K562 (cell line): ENCODE data around the gene PTRH2. TPM values are rescaled to one million over a fixed set of nuclear protein-coding genes. Genes with fewer than 3 reads are reported as not detected.

Source experiments
- ATAC-seq: fragments of 200-7000 bp; cut with Tn5 transposase; 3 replicates; pipeline ENCODE4 v1.9.1; 2020; ENCODE audit warnings: moderate library complexity
- BruUV-seq: library from RNA; stranded (reverse); fragments of 400-500 nt; replicated peaks from 2 replicates; lab custom pipeline; 2021; lab: Mats Ljungman, UMichigan
- CTCF ChIA-PET: fragments of 300-600 bp; formaldehyde crosslinking; extraction: SDS; loops from one replicate; lab custom pipeline; 2021; ENCODE audit warnings: low intra/inter-chr PET ratio; lab: Yijun Ruan, JAX
- POLR2A ChIA-PET: fragments of 300-600, 350-650 bp; sonication (Branson Sonifier 250); formaldehyde crosslinking; extraction: SDS; loops from one replicate; lab custom pipeline; 2021; ENCODE audit warnings: antibody characterized with exemption, inconsistent platforms; lab: Yijun Ruan, JAX
- DNase-seq, 4 experiments: peaks; one replicate each; pipeline versions ENCODE4 v3.0.0 to v3.0.0-alpha.2; 2011 to 2018; ENCODE audit warnings: low spot score in 3 of 4, mixed read lengths in 3 of 4; ENCODE audit errors: extremely low read depth in 1 of 4
- FAIRE-seq: peaks from 2 replicates; lab custom pipeline; 2011; peaks lifted over from hg19 to GRCh38; lab: Jason Lieb, UNC
- H2AFZ ChIP-seq: 2 replicates; pipeline ENCODE4 v1.6.0; 2011; ENCODE audit warnings: low read depth, low read length, control low read depth, inconsistent platforms
- H3K27ac ChIP-seq: fragments of 200-600 bp; 3 replicates; pipeline ENCODE4 v1.8.0; 2011; ENCODE audit warnings: low read depth, mild to moderate bottlenecking, control low read depth, inconsistent platforms, low read length, moderate library complexity, mixed read lengths; ENCODE audit errors: extremely low read depth
- H3K27me3 ChIP-seq, 2 experiments: fragments of 300-600 bp in 1 of 2; 2 replicates in 1 of 2; 3 replicates in 1 of 2; pipeline versions ENCODE4 v1.6.0 to v1.8.0; 2011; ENCODE audit warnings: inconsistent platforms in 2 of 2, low read length in 2 of 2, mild to moderate bottlenecking in 1 of 2, mixed read lengths in 1 of 2, moderate library complexity in 1 of 2; ENCODE audit not compliant: control insufficient read depth in 2 of 2, insufficient read depth in 2 of 2
- H3K36me3 ChIP-seq: fragments of 300-600 bp; 3 replicates; pipeline ENCODE4 v1.8.0; 2011; ENCODE audit warnings: mild to moderate bottlenecking, low read length, inconsistent platforms; ENCODE audit not compliant: control insufficient read depth, insufficient read depth
- H3K4me1 ChIP-seq, 2 experiments: fragments of 200-600 bp in 1 of 2; replicated peaks in 1 of 2; 2 replicates in 1 of 2; 3 replicates in 1 of 2; pipeline versions ENCODE4 v1.5.1 to v1.8.0; 2011; ENCODE audit warnings: inconsistent platforms in 2 of 2, low read length in 2 of 2, mild to moderate bottlenecking in 1 of 2, mixed read lengths in 1 of 2, moderate library complexity in 1 of 2; ENCODE audit not compliant: control insufficient read depth in 2 of 2, insufficient read depth in 2 of 2
- H3K4me2 ChIP-seq: 2 replicates; pipeline ENCODE4 v1.6.1; 2011; ENCODE audit warnings: low read length, control low read depth, inconsistent platforms, mixed read lengths; ENCODE audit not compliant: insufficient read depth
- H3K4me3 ChIP-seq: fragments of 200-600 bp; sonication (generic), shearing (Covaris generic); 2 replicates; pipeline ENCODE4 v1.5.1; 2016; ENCODE audit warnings: control low read depth, inconsistent platforms
- H3K79me2 ChIP-seq: fragments of 200-600 bp; 3 replicates; pipeline ENCODE4 v1.8.0; 2011; ENCODE audit warnings: low read length, inconsistent platforms; ENCODE audit not compliant: control insufficient read depth, insufficient read depth
- H3K9ac ChIP-seq, 2 experiments: 2 replicates each; pipeline versions ENCODE4 v1.6.0 to v1.6.1; 2011; ENCODE audit warnings: low read depth in 2 of 2, low read length in 2 of 2, control low read depth in 1 of 2, inconsistent platforms in 1 of 2, mild to moderate bottlenecking in 1 of 2, mixed read lengths in 1 of 2; ENCODE audit not compliant: insufficient read depth in 1 of 2
- H3K9me1 ChIP-seq: one replicate; pipeline ENCODE4 v1.6.0; 2011; ENCODE audit warnings: inconsistent platforms, mild to moderate bottlenecking, low read length, moderate library complexity; ENCODE audit not compliant: control insufficient read depth, insufficient read depth
- H3K9me3 ChIP-seq: replicated peaks from 2 replicates; pipeline ENCODE4 v1.5.1; 2011; ENCODE audit warnings: low read depth, low read length, inconsistent platforms; ENCODE audit not compliant: control insufficient read depth, insufficient read depth
- H4K20me1 ChIP-seq: replicated peaks from 2 replicates; pipeline ENCODE4 v1.6.1; 2011; ENCODE audit warnings: low read length, inconsistent platforms, mixed read lengths; ENCODE audit not compliant: control insufficient read depth, insufficient read depth
- EGR1 ChIP-seq: fragments of 450-650 bp; conservative IDR thresholded peaks from 2 replicates; pipeline ENCODE4 v1.6.1; 2017; ENCODE audit warnings: mild to moderate bottlenecking
- ELK3 ChIP-seq: fragments of 450-650 bp; formaldehyde crosslinking; IDR thresholded peaks from 2 replicates; pipeline ENCODE4 v1.4.0; 2020; ENCODE audit warnings: mild to moderate bottlenecking
- IRF9 ChIP-seq: fragments of 450-650 bp; IDR thresholded peaks from 2 replicates; pipeline ENCODE4 v1.6.1; 2016; ENCODE audit warnings: missing biosample characterization, missing genetic modification characterization
- MNT ChIP-seq, 2 experiments: fragments of 450-650 bp; conservative IDR thresholded peaks; 2 replicates each; pipeline ENCODE4 v1.6.1; 2017; ENCODE audit warnings: mild to moderate bottlenecking in 2 of 2, moderate library complexity in 2 of 2
- PKNOX1 ChIP-seq: fragments of 450-650 bp; IDR thresholded peaks from 2 replicates; pipeline ENCODE4 v1.6.1; 2016
- PTBP1 ChIP-seq: fragments of 200-400 bp; formaldehyde crosslinking; IDR thresholded peaks from 2 replicates; pipeline ENCODE4 v1.6.1; 2017; ENCODE audit warnings: low read depth, low read length
- RFX5 ChIP-seq: IDR thresholded peaks from 2 replicates; pipeline ENCODE4 v1.6.1; 2011; ENCODE audit warnings: low read depth, mild to moderate bottlenecking, improper control_type of control experiment, low read length
- SAFB2 ChIP-seq: fragments of 200-400 bp; formaldehyde crosslinking; IDR thresholded peaks from 2 replicates; pipeline ENCODE4 v1.6.1; 2018; ENCODE audit warnings: borderline replicate concordance, low read length, low read depth, moderate library complexity; ENCODE audit not compliant: severe bottlenecking
- THAP7 ChIP-seq: fragments of 250-450 bp; sonication (Bioruptor Pico); IDR thresholded peaks from 2 replicates; pipeline ENCODE4 v1.5.0; 2021
- YY1 ChIP-seq, 3 experiments: IDR thresholded peaks; 2 replicates each; pipeline ENCODE4 v1.6.1; 2011; ENCODE audit warnings: low read length in 2 of 3, mild to moderate bottlenecking in 2 of 3, moderate library complexity in 2 of 3, borderline replicate concordance in 1 of 3, control low read depth in 1 of 3, low read depth in 1 of 3; ENCODE audit not compliant: insufficient read depth in 3 of 3, insufficient replicate concordance in 2 of 3, control insufficient read depth in 1 of 3, insufficient read length in 1 of 3; ENCODE audit errors: extremely low read depth in 1 of 3
- ZBED1 ChIP-seq: IDR thresholded peaks from 2 replicates; pipeline ENCODE4 v1.6.1; 2014
- ZKSCAN1 ChIP-seq: fragments of 150-350 bp; IDR thresholded peaks from 2 replicates; pipeline ENCODE4 v1.6.1; 2016; ENCODE audit warnings: low read depth, low read length
- ZNF696 ChIP-seq: fragments of 250-450 bp; sonication (Bioruptor Pico); conservative IDR thresholded peaks from 2 replicates; pipeline ENCODE4 v1.4.0; 2020; ENCODE audit warnings: mild to moderate bottlenecking, moderate library complexity
- WGBS: fragments of 100-300 bp; shearing (Covaris generic); methylation state at CpG from one replicate; pipeline ENCODE4 v1.1.6; 2016; ENCODE audit warnings: low coverage, mixed read lengths; ENCODE audit not compliant: insufficient coverage; ENCODE audit errors: missing lambda C conversion rate; 5-methylcytosine and 5-hydroxymethylcytosine counted together
- in situ Hi-C: fragments of 300-500 bp; cut with MboI; formaldehyde crosslinking; loops from 4 replicates; pipeline ENCODE4 v1.15.0; 2018; ENCODE audit warnings: inconsistent platforms, mixed read lengths
- intact Hi-C: fragments of 100-400 bp; cut with micrococcal nuclease; formaldehyde crosslinking; loops from 2 replicates; pipeline ENCODE4 v1.14.2; 2022
- polyA plus RNA-seq, 8 experiments: library from polyadenylated mRNA; depleted of rRNA in 4 of 8; stranded (reverse) in 5 of 8; unstranded in 3 of 8; fragments of >200 nt; fragmentation: Nextera tagmentation in 2 of 8; fragmentation: Illumina TruSeq in 1 of 8; extraction: Ambion mirVana in 2 of 8; extraction: Trizol in 1 of 8; gene quantifications; 2 replicates each; pipeline versions ENCODE4 v1.2.1 to v1.2.3, GENCODE V29; 2011 to 2014; ENCODE audit warnings: inconsistent platforms in 1 of 8, missing spikeins in 1 of 8
- total RNA-seq, 7 experiments: library from RNA; depleted of rRNA in 6 of 7; stranded (reverse); fragments of >200 nt in 6 of 7; fragmentation: Illumina TruSeq in 2 of 7; extraction: Trizol in 2 of 7; gene quantifications; 2 replicates each; pipeline versions ENCODE4 v1.2.1 to v1.2.3, GENCODE V29; 2011 to 2021; ENCODE audit warnings: low replicate concordance in 1 of 7

The PTRH2 gene
- total and polyA plus RNA-seq, 9 of the 15 experiments (the other 6 are each of a cell fraction or from before 2014, with no cell fraction given): 53.1 to 210 (median 126) TPM

- POLR2A ChIA-PET: interaction anchor here (0.6 to 4.6 kb wide), 10 partner anchors 9 to 1982 kb away, joined by 3 to 19 read pairs (median 5); partner anchors contain the start of genes CLTC, PTRH2 and VMP1
- TF ChIP-seq ZBED1: no peak
- peak; percentile 63 for TF ChIP-seq PKNOX1
- TF ChIP-seq SAFB2: no peak
- no peak for TF ChIP-seq YY1 (IDR thresholded peaks at IDR 0.05; ENCODE audit: borderline replicate concordance in 1 of 3, control insufficient read depth in 1 of 3, extremely low read depth in 1 of 3, insufficient read depth in 3 of 3, insufficient read length in 1 of 3, insufficient replicate concordance in 2 of 3, low read depth in 1 of 3, low read length in 2 of 3)
- no peak for TF ChIP-seq ZNF696 (CRISPR knock-in tag)
- no peak for TF ChIP-seq IRF9
- peak in 1 of 2 experiments; percentile 31; a peak in 1 of 4 replicates for TF ChIP-seq MNT (conservative IDR thresholded peaks at IDR 0.05)
- no peak for TF ChIP-seq ZKSCAN1
- no peak for TF ChIP-seq ELK3 (CRISPR knock-in tag)
- no peak for TF ChIP-seq PTBP1
- no peak for TF ChIP-seq EGR1
- no peak for TF ChIP-seq THAP7
- TF ChIP-seq RFX5: no peak
Observed at GRCh38 chr17:59684967-59685366, 22.3 kb downstream of the PTRH2 start.

More at GRCh38 chr17:59684967-59685366, 22.3 kb downstream of the PTRH2 start:
- no peak overlapping the region for H3K9ac ChIP-seq
- CTCF ChIA-PET: no interaction called here
- H3K79me2 ChIP-seq: peaks cover 54% of the 10 kb centered on the region
- H3K9me3 ChIP-seq: no peaks in the 10 kb centered on the region
- intact Hi-C loops (loop anchor here (2.0 kb wide), 1 partner anchor 22 kb away; the partner anchor contains the start of genes PTRH2 and VMP1), in situ Hi-C loops (no loop called here)
- no peak overlapping the region for H2AFZ ChIP-seq
- peak overlapping the region; percentile 44; the same call in 1 of the 3 replicates for H3K27ac ChIP-seq
- H3K9me1 ChIP-seq: no peaks in the 10 kb centered on the region
- no peak overlapping the region for H3K4me2 ChIP-seq
- H3K4me1 ChIP-seq: peaks cover 7 to 35% of the 10 kb centered on the region in 2 experiments; a peak in 4 of 5 replicates
- 0 out of 2 replicates have a peak, but pooled peaks cover 3% of the 10 kb centered on the region for H4K20me1 ChIP-seq
- DNase-seq: peak; percentile 45 to 89 (median 64)
- H3K27me3 ChIP-seq: no peaks in the 10 kb centered on the region
- under 1% methylated on average over 6 of the region's 6 CpGs for WGBS
- BruUV-seq: no TSS peak
- H3K36me3 ChIP-seq: peaks cover 96% of the 10 kb centered on the region
- no peak overlapping the region for H3K4me3 ChIP-seq
- ATAC-seq: peak; percentile 94
- FAIRE-seq: peak; percentile 89
